ENCODE results near the gene GRAMD1A.
"Not testable (repeated sequence)": the region's sequence is repeated elsewhere in the genome, so short reads cannot be mapped to it uniquely, and the experiment has no call there.

GRAMD1A gene

GRCh38 chr19:34979819-34980640 lies 20.1 kb upstream of the GRAMD1A start:
- DNase-seq (ENCODE audit: low spot score), result no peak

GRCh38 chr19:34982275-34982674 lies 17.8 kb upstream of the GRAMD1A start:
- no peak for DNase-seq (ENCODE audit: low spot score)

GRCh38 chr19:34983786-34984185 lies 16.3 kb upstream of the GRAMD1A start:
- no peak for DNase-seq (ENCODE audit: low spot score)

GRCh38 chr19:34984287-34984686 lies 15.8 kb upstream of the GRAMD1A start:
- DNase-seq (ENCODE audit: low spot score), result no peak

- DNase-seq (ENCODE audit: low spot score), result no peak
Measured at GRCh38 chr19:34985249-34986022, 14.7 kb upstream of the GRAMD1A start.

- DNase-seq (ENCODE audit: low spot score), result no peak
Measured at GRCh38 chr19:34988119-34988518, 12.0 kb upstream of the GRAMD1A start.

GRCh38 chr19:34989298-34989697 lies 10.8 kb upstream of the GRAMD1A start:
- no peak for DNase-seq (ENCODE audit: low spot score)

GRCh38 chr19:34990578-34991192 lies 9.4 kb upstream of the GRAMD1A start:
- no peak for DNase-seq (ENCODE audit: low spot score)

GRCh38 chr19:34991542-34992333 lies 8.4 kb upstream of the GRAMD1A start:
- no peak for DNase-seq (ENCODE audit: low spot score)

- DNase-seq (ENCODE audit: low spot score), result not testable (repeated sequence)
Measured at GRCh38 chr19:34992582-34992981, 7.5 kb upstream of the GRAMD1A start.

GRCh38 chr19:34994286-34994642 lies 5.9 kb upstream of the GRAMD1A start:
- no peak for DNase-seq (ENCODE audit: low spot score)

- DNase-seq (ENCODE audit: low spot score), result peak; percentile 87
Measured at GRCh38 chr19:34994643-34995541, 5.2 kb upstream of the GRAMD1A start.

- DNase-seq (ENCODE audit: low spot score), result no peak
Measured at GRCh38 chr19:34995551-34995950, 4.6 kb upstream of the GRAMD1A start.

GRCh38 chr19:34997071-34997617 lies 3.0 kb upstream of the GRAMD1A start:
- DNase-seq (ENCODE audit: low spot score), result no peak

- not testable (repeated sequence) for DNase-seq (ENCODE audit: low spot score)
Measured at GRCh38 chr19:34998224-34998623, 1.9 kb upstream of the GRAMD1A start.

GRCh38 chr19:34998777-34999497 lies 1.2 kb upstream of the GRAMD1A start:
- DNase-seq (ENCODE audit: low spot score), result peak; percentile 75

GRCh38 chr19:35000338-35000646 lies 169 bp downstream of the GRAMD1A start:
- DNase-seq (ENCODE audit: low spot score), result no peak

GRCh38 chr19:35000647-35001501 lies 751 bp downstream of the GRAMD1A start:
- no peak for DNase-seq (ENCODE audit: low spot score)

- no peak for DNase-seq (ENCODE audit: low spot score)
Measured at GRCh38 chr19:35002037-35002535, 2.0 kb downstream of the GRAMD1A start.
